ENCODE measurements around the gene PPP2R2C. TPM values are rescaled to one million over a fixed set of nuclear protein-coding genes. Genes with fewer than 3 reads are reported as not detected.

Gene PPP2R2C
- total RNA-seq, 3 donors from 2014 or later: 0.31 to 2.9 (median 0.41) TPM

- Histone ChIP-seq H3K36me3 (ENCODE audit: low read depth) (no peaks in the 10 kb centered on the region), H3K4me3 (no peak overlapping the region), H3K4me1 (ENCODE audit: low read depth) (no peaks in the 10 kb centered on the region), H3K9me3 (no peaks in the 10 kb centered on the region)
- intact Hi-C loops (cut with DNase I, micrococcal nuclease): no loop called here
- DNase-seq (no peak), ATAC-seq (no peak)
- TF ChIP-seq CTCF (IDR thresholded peaks at IDR 0.05): no peak
Observed at GRCh38 chr4:6494431-6495295, 22.2 kb upstream of the PPP2R2C start.

GRCh38 chr4:6493658-6494304 lies 21.4 kb upstream of the PPP2R2C start:
- H3K36me3 ChIP-seq (ENCODE audit: low read depth): no peaks in the 10 kb centered on the region
- no peaks in the 10 kb centered on the region for H3K4me1 ChIP-seq (ENCODE audit: low read depth)
- DNase-seq (peak in 1 of 3 donors; percentile 27), ATAC-seq (peak; percentile 61)
- no peak for TF ChIP-seq CTCF (IDR thresholded peaks at IDR 0.05)
- intact Hi-C loops (cut with DNase I, micrococcal nuclease): no loop called here
- H3K4me3 ChIP-seq: no peak overlapping the region
- H3K9me3 ChIP-seq: no peaks in the 10 kb centered on the region

- H3K9me3 ChIP-seq: no peaks in the 10 kb centered on the region
- no peaks in the 10 kb centered on the region for H3K36me3 ChIP-seq (ENCODE audit: low read depth)
- no peak overlapping the region for H3K4me3 ChIP-seq
- DNase-seq (no peak), ATAC-seq (no peak)
- H3K4me1 ChIP-seq (ENCODE audit: low read depth): no peaks in the 10 kb centered on the region
- no peak for TF ChIP-seq CTCF (IDR thresholded peaks at IDR 0.05)
- intact Hi-C loops (cut with DNase I, micrococcal nuclease): no loop called here
Observed at GRCh38 chr4:6492861-6493657, 20.6 kb upstream of the PPP2R2C start.

GRCh38 chr4:6492027-6492590 lies 19.7 kb upstream of the PPP2R2C start:
- no peak overlapping the region for H3K4me3 ChIP-seq
- DNase-seq: no peak
- no peaks in the 10 kb centered on the region for H3K4me1 ChIP-seq (ENCODE audit: low read depth)
- no peak for TF ChIP-seq CTCF (IDR thresholded peaks at IDR 0.05)
- H3K9me3 ChIP-seq: no peaks in the 10 kb centered on the region
- no peaks in the 10 kb centered on the region for H3K36me3 ChIP-seq (ENCODE audit: low read depth)
- intact Hi-C loops (cut with DNase I, micrococcal nuclease): no loop called here
- ATAC-seq: no peak

- no peak for TF ChIP-seq CTCF (IDR thresholded peaks at IDR 0.05)
- Histone ChIP-seq H3K36me3 (ENCODE audit: low read depth) (no peaks in the 10 kb centered on the region), H3K4me1 (ENCODE audit: low read depth) (no peaks in the 10 kb centered on the region), H3K9me3 (no peaks in the 10 kb centered on the region), H3K4me3 (no peak overlapping the region)
- no peak for ATAC-seq
- intact Hi-C loops (cut with DNase I, micrococcal nuclease): no loop called here
- no peak for DNase-seq
Observed at GRCh38 chr4:6491235-6491634, 18.8 kb upstream of the PPP2R2C start.
